Stomach (tissue), 9 donors: ENCODE results near the gene STN1. TPM values are rescaled to one million over a fixed set of nuclear protein-coding genes. Genes with fewer than 3 reads are reported as not detected.
A peak's percentile ranks its signal among the peaks of the same experiment; 100 is the strongest.

ENCODE experiments used
- DNase-seq, 2 donors: peaks; one replicate each; pipeline versions ENCODE4 v3.0.0 to v3.0.0-alpha.2; 2013 to 2019
- H3K27ac ChIP-seq, 5 donors: fragments of 200-600 bp in 4 of 5; sonication (generic) in 4 of 5; one replicate each; pipeline ENCODE4 v1.5.1; 2013 to 2019; ENCODE audit warnings: mild to moderate bottlenecking in 1 of 5, moderate library complexity in 1 of 5
- H3K27me3 ChIP-seq, 3 donors: fragments of 200-600 bp; sonication (generic); one replicate each; pipeline ENCODE4 v1.5.1; 2017 to 2019; ENCODE audit warnings: mixed run types in 1 of 3
- H3K36me3 ChIP-seq, 4 donors: fragments of 200-600 bp; sonication (generic); 1 replicate in 3 of 4; 2 replicates in 1 of 4; pipeline ENCODE4 v1.5.1; 2016 to 2019
- H3K4me1 ChIP-seq, 4 donors: fragments of 200-600 bp; sonication (generic); one replicate each; pipeline ENCODE4 v1.5.1; 2016 to 2019
- H3K4me3 ChIP-seq, 4 donors: fragments of 200-600 bp; sonication (generic) in 3 of 4; one replicate each; pipeline ENCODE4 v1.5.1; 2016 to 2019; ENCODE audit warnings: mild to moderate bottlenecking in 1 of 4
- H3K9me3 ChIP-seq, 4 donors: fragments of 200-600 bp; sonication (generic); one replicate each; pipeline ENCODE4 v1.5.1; 2016 to 2019
- CTCF ChIP-seq, 7 experiments: fragments of 450-650 bp in 4 of 7; fragments of 200-600 bp in 3 of 7; sonication (generic) in 3 of 7; IDR thresholded peaks; one replicate each; pipeline ENCODE4 v1.5.1; 2016 to 2019; ENCODE audit warnings: antibody characterized with exemption in 7 of 7, control low read depth in 2 of 7, mild to moderate bottlenecking in 1 of 7
- EP300 ChIP-seq: sonication (generic); formaldehyde crosslinking; IDR thresholded peaks from one replicate; pipeline ENCODE4 v1.6.1; 2017; ENCODE audit warnings: antibody characterized with exemption
- POLR2A ChIP-seq, 4 donors: fragments of 450-650 bp; IDR thresholded peaks; one replicate each; pipeline ENCODE4 v1.6.1; 2016; ENCODE audit warnings: antibody characterized with exemption in 4 of 4, control low read depth in 2 of 4, mild to moderate bottlenecking in 1 of 4, moderate library complexity in 1 of 4
- POLR2AphosphoS5 ChIP-seq, 3 donors: sonication (generic); formaldehyde crosslinking; IDR thresholded peaks; one replicate each; pipeline ENCODE4 v1.6.1; 2016; ENCODE audit warnings: antibody characterized with exemption in 3 of 3
- WGBS, 5 donors: extraction: QIAGEN DNeasy Blood & Tissue Kit in 3 of 5; methylation state at CpG; one replicate each; pipeline versions ENCODE4 v1.1.5 to v1.1.7; 2013 to 2018; 5-methylcytosine and 5-hydroxymethylcytosine counted together
- intact Hi-C: fragments of 100-400 bp; cut with DNase I; formaldehyde crosslinking; loops from one replicate; pipeline ENCODE4 v1.15.1; 2023; ENCODE audit warnings: low total_unique reads
- polyA plus RNA-seq, 3 donors: library from polyadenylated mRNA; stranded (reverse); fragments of 200-250 nt; gene quantifications; one replicate each; pipeline ENCODE4 v1.2.3, GENCODE V29; 2013
- total RNA-seq, 5 donors: library from RNA; depleted of rRNA; stranded (reverse); fragments of >200 nt; gene quantifications; one replicate each; pipeline versions ENCODE4 v1.1.0 to v1.2.3, GENCODE V29; 2014 to 2016
- donor health status: healthy with polysubstance abuse.
- donor health status: Bipolar disorder and iron deficiency.
- donor health status: healthy.

The STN1 gene
- total and polyA plus RNA-seq, 8 donors = 0.45 to 41.1 (median 20.5) TPM

GRCh38 chr10:103890688-103891087 is 27.3 kb downstream of the STN1 start:
- H3K36me3 ChIP-seq = peaks cover 13 to 37% (median 24%) of the 10 kb centered on the region in 4 donors
- H3K4me1 ChIP-seq = peaks cover 37 to 70% (median 62%) of the 10 kb centered on the region in 4 donors
- no peaks in the 10 kb centered on the region for H3K9me3 ChIP-seq
- no peak overlapping the region for H3K4me3 ChIP-seq
- TF ChIP-seq POLR2AphosphoS5 (IDR thresholded peaks at IDR 0.05) = no peak
- no peak for TF ChIP-seq CTCF (IDR thresholded peaks at IDR 0.05)
- TF ChIP-seq EP300 = no peak
- TF ChIP-seq POLR2A (IDR thresholded peaks at IDR 0.05) = no peak
- peak overlapping the region; percentile 76 to 91 (median 84) for H3K27ac ChIP-seq
- no peaks in the 10 kb centered on the region for H3K27me3 ChIP-seq
- intact Hi-C loops = no loop called here
- DNase-seq = peak in 1 of 2 donors; percentile 42
- 50 to 85% (median 64%) methylated on average over 2 of the region's 2 CpGs for WGBS, 5 donors

- Histone ChIP-seq H3K9me3 (no peaks in the 10 kb centered on the region), H3K27me3 (no peaks in the 10 kb centered on the region), H3K4me1 (peaks cover 32 to 65% (median 58%) of the 10 kb centered on the region in 4 donors), H3K36me3 (peaks cover 13 to 36% (median 26%) of the 10 kb centered on the region in 4 donors), H3K27ac (peak overlapping the region; percentile 76 to 91 (median 84)), H3K4me3 (no peak overlapping the region)
- DNase-seq = peak; percentile 76 to 90
- TF ChIP-seq EP300 = no peak
- no peak for TF ChIP-seq POLR2A (IDR thresholded peaks at IDR 0.05)
- no peak for TF ChIP-seq CTCF (IDR thresholded peaks at IDR 0.05)
- peak in 2 of 3 donors; percentile 83 to 91 for TF ChIP-seq POLR2AphosphoS5 (IDR thresholded peaks at IDR 0.05)
- WGBS, 5 donors = 31 to 51% (median 33%) methylated on average over 4 of the region's 4 CpGs
- intact Hi-C loops = no loop called here
These were observed 27.8 kb downstream of the STN1 start for GRCh38 chr10:103890194-103890658.

- no peak for TF ChIP-seq POLR2AphosphoS5 (IDR thresholded peaks at IDR 0.05)
- TF ChIP-seq CTCF (IDR thresholded peaks at IDR 0.05) = no peak
These were observed 28.8 kb downstream of the STN1 start for GRCh38 chr10:103889121-103889720.

GRCh38 chr10:103888113-103888841 is 29.7 kb downstream of the STN1 start:
- WGBS, 5 donors = 6 to 8% (median 8%) methylated on average over 6 of the region's 6 CpGs
- H3K4me3 ChIP-seq = no peak overlapping the region
- H3K36me3 ChIP-seq = peaks cover 13 to 44% (median 33%) of the 10 kb centered on the region in 4 donors
- H3K27ac ChIP-seq = peak overlapping the region; percentile 76 to 91 (median 84)
- TF ChIP-seq POLR2A (IDR thresholded peaks at IDR 0.05) (no peak), POLR2AphosphoS5 (IDR thresholded peaks at IDR 0.05) (peak in 2 of 3 donors; percentile 7 to 75), CTCF (IDR thresholded peaks at IDR 0.05) (peak in 6 of 7 experiments; percentile 82 to 95 (median 88))
- intact Hi-C loops = no loop called here
- peak; percentile 90 for DNase-seq
- peaks cover 24 to 49% (median 43%) of the 10 kb centered on the region in 4 donors for H3K4me1 ChIP-seq
- no peaks in the 10 kb centered on the region for H3K9me3 ChIP-seq
- no peaks in the 10 kb centered on the region for H3K27me3 ChIP-seq

More at GRCh38 chr10:103889121-103889720, 28.8 kb downstream of the STN1 start:
- H3K27ac ChIP-seq = peak overlapping the region; percentile 76 to 91 (median 84)
- H3K4me3 ChIP-seq = no peak overlapping the region
- peaks cover 13 to 40% (median 29%) of the 10 kb centered on the region in 4 donors for H3K36me3 ChIP-seq
- intact Hi-C loops = no loop called here
- H3K4me1 ChIP-seq = peaks cover 26 to 56% (median 53%) of the 10 kb centered on the region in 4 donors
- no peak for DNase-seq
- no peaks in the 10 kb centered on the region for H3K9me3 ChIP-seq
- no peaks in the 10 kb centered on the region for H3K27me3 ChIP-seq
- WGBS, 5 donors = 53 to 59% (median 55%) methylated on average over 2 of the region's 2 CpGs
